IPS DF 6.9 (cell line): Measurements from ENCODE around the gene ARL6IP6.

Experiments
- DNase-seq: peaks from one replicate; pipeline ENCODE4 v3.0.0-alpha.2; 2013; ENCODE audit warnings: low read depth, low spot score
- H3K27ac ChIP-seq: one replicate; pipeline ENCODE4 v1.5.1; 2013; ENCODE audit warnings: low read length, control low read depth
- H3K27me3 ChIP-seq: 2 replicates; pipeline ENCODE4 v1.6.1; 2013; ENCODE audit warnings: mild to moderate bottlenecking, low read length; ENCODE audit not compliant: control insufficient read depth, insufficient read depth
- H3K36me3 ChIP-seq: 2 replicates; pipeline ENCODE4 v1.6.1; 2013; ENCODE audit warnings: low read length; ENCODE audit not compliant: control insufficient read depth, insufficient read depth
- H3K4me1 ChIP-seq: 2 replicates; pipeline ENCODE4 v1.6.1; 2013; ENCODE audit warnings: low read length; ENCODE audit not compliant: control insufficient read depth, insufficient read depth
- H3K4me3 ChIP-seq: 2 replicates; pipeline ENCODE4 v1.5.1; 2013; ENCODE audit warnings: mild to moderate bottlenecking, low read length
- H3K9me3 ChIP-seq: 2 replicates; pipeline ENCODE4 v1.6.1; 2013; ENCODE audit warnings: low read length, inconsistent platforms; ENCODE audit not compliant: control insufficient read depth, insufficient read depth
- WGBS: extraction: QIAGEN DNeasy Blood & Tissue Kit; methylation state at CpG from one replicate; pipeline ENCODE4 v1.1.7; 2013; ENCODE audit warnings: mixed read lengths, missing lambda C conversion rate; ENCODE audit not compliant: insufficient read length, insufficient coverage; 5-methylcytosine and 5-hydroxymethylcytosine counted together

ARL6IP6 gene

GRCh38 chr2:152792974-152793373 lies 74.6 kb downstream of the ARL6IP6 start:
- Histone ChIP-seq H3K36me3 (no peaks in the 10 kb centered on the region), H3K27ac (no peak overlapping the region), H3K9me3 (no peaks in the 10 kb centered on the region), H3K4me3 (no peak overlapping the region), H3K4me1 (no peaks in the 10 kb centered on the region), H3K27me3 (no peaks in the 10 kb centered on the region)
- no peak for DNase-seq
- WGBS, result no CpG with 5 or more reads among the region's 4 CpGs

- Histone ChIP-seq H3K9me3 (no peaks in the 10 kb centered on the region), H3K36me3 (no peaks in the 10 kb centered on the region), H3K27me3 (no peaks in the 10 kb centered on the region), H3K4me1 (no peaks in the 10 kb centered on the region), H3K27ac (no peak overlapping the region), H3K4me3 (no peak overlapping the region)
- WGBS, result no CpG with 5 or more reads among the region's 1 CpG
- DNase-seq, result no peak
Measured at GRCh38 chr2:152796941-152797340, 78.5 kb downstream of the ARL6IP6 start.

DNA sequence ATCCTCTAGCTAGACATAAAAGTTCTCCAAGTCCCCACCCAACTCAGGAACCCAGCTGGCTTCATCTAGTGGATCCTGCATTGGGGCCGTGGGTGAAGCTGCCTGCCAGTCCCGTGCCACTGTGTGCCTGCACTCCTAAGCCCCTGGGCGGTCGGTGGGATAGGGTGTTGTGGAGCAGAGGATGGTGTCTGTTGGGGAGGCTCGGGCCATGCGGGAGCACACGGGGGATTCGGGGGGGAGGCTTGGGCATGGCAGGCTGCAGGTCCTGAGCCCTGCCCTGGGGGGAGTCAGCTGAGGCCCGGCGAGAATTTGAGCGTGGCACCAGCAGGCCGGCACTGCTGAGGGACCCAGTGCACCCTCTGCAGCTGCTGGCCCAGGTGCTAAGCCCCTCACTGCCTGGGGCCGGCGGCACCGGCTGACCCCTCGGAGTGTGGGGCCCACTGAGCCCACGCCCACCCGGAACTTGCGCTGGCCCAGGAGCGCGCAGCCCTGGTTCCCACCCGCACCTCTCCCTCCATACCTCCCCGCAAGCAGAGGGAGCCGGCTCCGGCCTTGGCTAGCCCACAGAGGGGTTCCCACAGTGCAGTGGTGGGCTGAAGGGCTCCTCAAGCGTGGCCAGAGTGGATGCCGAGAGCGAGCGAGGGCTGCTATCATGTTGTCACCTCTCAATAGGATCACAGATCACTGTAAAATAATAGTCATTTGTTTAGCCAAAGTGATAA lies 86.4 kb downstream of the ARL6IP6 start:
- no CpG with 5 or more reads among the region's 29 CpGs for WGBS
- no peak overlapping the region for H3K27ac ChIP-seq
- H3K4me3 ChIP-seq, result no peak overlapping the region

DNA sequence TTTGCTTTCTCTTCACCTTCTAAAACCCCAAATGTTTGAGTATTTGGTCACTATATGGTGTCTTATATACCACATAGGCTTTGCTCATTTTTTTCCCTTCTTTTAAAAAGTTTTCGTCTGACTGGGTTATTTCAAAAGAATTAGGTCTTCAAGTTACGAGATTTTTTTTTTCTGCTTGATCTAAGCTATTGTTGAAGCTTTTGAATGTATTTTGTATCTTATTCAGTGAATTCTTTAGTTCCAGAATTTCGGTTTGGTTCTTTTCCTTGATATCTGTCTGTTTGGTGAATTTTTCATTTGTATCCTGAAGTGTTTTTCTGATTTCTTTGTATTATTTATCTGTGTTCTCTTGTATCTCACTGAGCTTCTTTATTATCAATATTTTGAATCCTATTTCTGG lies 93.5 kb downstream of the ARL6IP6 start:
- Histone ChIP-seq H3K27ac (no peak overlapping the region), H3K36me3 (no peaks in the 10 kb centered on the region; the same call in 1 of the 2 replicates), H3K4me1 (no peaks in the 10 kb centered on the region), H3K4me3 (no peak overlapping the region), H3K9me3 (no peaks in the 10 kb centered on the region), H3K27me3 (no peaks in the 10 kb centered on the region)
- no peak for DNase-seq
- WGBS, result no CpG with 5 or more reads among the region's 3 CpGs

More for the DNA sequence above, 86.4 kb downstream of the ARL6IP6 start:
- H3K4me1 ChIP-seq, result no peaks in the 10 kb centered on the region
- no peak for DNase-seq
- no peaks in the 10 kb centered on the region for H3K9me3 ChIP-seq
- no peaks in the 10 kb centered on the region for H3K27me3 ChIP-seq
- no peaks in the 10 kb centered on the region for H3K36me3 ChIP-seq
